Liver (tissue), 3 donors: ENCODE data around the gene GAS2.

ENCODE experiments used
- ATF3 ChIP-seq: IDR thresholded peaks from 2 replicates; pipeline ENCODE4 v1.6.1; 2016; ENCODE audit warnings: antibody characterized with exemption
- CTCF ChIP-seq: fragments of 150-350 bp; IDR thresholded peaks from 2 replicates; pipeline ENCODE4 v1.5.1; 2017; ENCODE audit warnings: improper control_type of control experiment, low read depth, low read length; ENCODE audit not compliant: missing input control
- RAD21 ChIP-seq, 2 donors: IDR thresholded peaks; 2 replicates each; pipeline ENCODE4 v1.6.1; 2016; ENCODE audit warnings: antibody characterized with exemption in 2 of 2, mild to moderate bottlenecking in 2 of 2
- REST ChIP-seq: IDR thresholded peaks from 2 replicates; pipeline ENCODE4 v1.6.1; 2016; ENCODE audit warnings: antibody characterized with exemption, mild to moderate bottlenecking
- RXRA ChIP-seq, 2 donors: IDR thresholded peaks; 2 replicates each; pipeline ENCODE4 v1.6.1; 2017 to 2018; ENCODE audit warnings: antibody characterized with exemption in 2 of 2, mild to moderate bottlenecking in 1 of 2
- YY1 ChIP-seq: IDR thresholded peaks from 2 replicates; pipeline ENCODE4 v1.6.1; 2016; ENCODE audit warnings: antibody characterized with exemption, mild to moderate bottlenecking
- TF ChIP-seq, protein P1 (sequence below): IDR thresholded peaks from 2 replicates; pipeline ENCODE4 v1.6.1; 2016; ENCODE audit warnings: antibody characterized with exemption
- donor health status: healthy.
- donor health status: healthy.

DNA sequence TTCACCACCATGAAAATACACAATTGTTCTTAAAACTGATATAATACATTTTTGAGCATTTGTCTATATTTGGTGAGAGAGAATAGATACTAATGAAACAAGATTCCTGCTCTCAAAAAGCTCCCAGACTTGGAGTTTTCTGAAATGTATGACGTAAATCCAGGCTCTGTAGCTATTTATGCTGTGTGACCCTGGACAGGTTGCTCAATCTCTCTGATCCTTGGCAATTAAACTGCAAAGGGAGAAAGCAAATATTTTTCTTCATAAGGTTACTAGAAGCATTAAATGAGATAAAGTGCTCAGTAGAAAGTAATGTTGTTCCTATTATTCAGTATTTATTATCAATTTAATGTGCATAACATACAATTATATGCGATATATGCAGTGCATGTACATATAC, 120.6 kb downstream of the GAS2 start:
- no peak for TF ChIP-seq CTCF
- no peak for TF ChIP-seq YY1
- TF ChIP-seq REST = no peak
- TF ChIP-seq, protein P1, sequence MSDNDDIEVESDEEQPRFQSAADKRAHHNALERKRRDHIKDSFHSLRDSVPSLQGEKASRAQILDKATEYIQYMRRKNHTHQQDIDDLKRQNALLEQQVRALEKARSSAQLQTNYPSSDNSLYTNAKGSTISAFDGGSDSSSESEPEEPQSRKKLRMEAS = no peak
- no peak for TF ChIP-seq RAD21 (IDR thresholded peaks at IDR 0.05)
- no peak for TF ChIP-seq ATF3
- no peak for TF ChIP-seq RXRA (IDR thresholded peaks at IDR 0.05)
